ENCODE results near the gene ASCL5.

Gene ASCL5

DNA sequence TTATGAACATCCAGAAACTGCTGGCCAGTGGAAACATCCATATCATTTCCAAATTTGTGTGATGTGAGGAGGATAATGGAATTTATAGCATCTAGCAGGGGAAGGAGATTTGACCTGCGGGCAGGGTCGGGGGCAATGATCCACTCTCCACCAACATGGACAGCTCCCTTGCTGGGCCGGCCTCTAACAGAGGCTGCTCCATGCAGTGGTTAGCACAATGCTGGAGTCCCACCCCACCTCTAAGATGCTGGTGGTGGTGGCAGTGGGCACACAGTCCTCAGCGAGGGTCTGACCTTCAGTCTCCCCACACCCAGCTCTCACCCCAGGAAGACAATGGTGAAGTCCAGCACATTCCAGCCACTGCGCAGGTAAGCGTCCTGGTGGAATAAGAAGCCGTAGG lies 33.4 kb downstream of the ASCL5 start:
- Histone ChIP-seq H3K4ac (ENCODE audit: low read length) (no peak overlapping the region), H2AFZ (ENCODE audit: low read length) (no peak overlapping the region), H3K18ac (ENCODE audit: low read length) (peak overlapping the region; percentile 1), H3K9ac (ENCODE audit: low read depth, low read length, poor library complexity) (no peak overlapping the region), H4K91ac (ENCODE audit: low read depth, low read length, poor library complexity) (no peak overlapping the region), H3K27me3 (ENCODE audit: control insufficient read depth in 3 of 3, insufficient read depth in 3 of 3, low read depth in 1 of 3, low read length in 3 of 3) (no peaks in the 10 kb centered on the region), H3K4me3 (ENCODE audit: low read length in 2 of 2) (no peak overlapping the region), H2BK12ac (ENCODE audit: low read length) (no peak overlapping the region), H3K27ac (replicated peaks; ENCODE audit: low read length) (no peak overlapping the region), H3K4me1 (ENCODE audit: control insufficient read depth in 2 of 2, insufficient read depth in 1 of 2, low read depth in 1 of 2, low read length in 2 of 2) (peaks cover 20 to 39% of the 10 kb centered on the region in 2 donors), H3K79me1 (ENCODE audit: low read depth, low read length) (no peaks in the 10 kb centered on the region), H2AK5ac (ENCODE audit: low read depth, low read length) (no peak overlapping the region), H2BK120ac (ENCODE audit: low read depth, low read length) (no peak overlapping the region), H2BK5ac (ENCODE audit: low read length) (no peak overlapping the region), H2BK15ac (ENCODE audit: low read length) (no peak overlapping the region), H3K9me3 (replicated peaks in 1 of 2; ENCODE audit: control insufficient read depth in 2 of 2, insufficient read depth in 1 of 2, low read depth in 1 of 2, low read length in 2 of 2) (no peaks in the 10 kb centered on the region), H3K23ac (ENCODE audit: low read depth, low read length, poor library complexity) (no peak overlapping the region), H3K36me3 (replicated peaks in 1 of 2; ENCODE audit: control insufficient read depth in 2 of 2, insufficient read depth in 2 of 2, low read length in 2 of 2) (no peaks in the 10 kb centered on the region), H3K14ac (ENCODE audit: low read length) (no peak overlapping the region), H3K4me2 (ENCODE audit: insufficient read depth, low read length, poor library complexity, severe bottlenecking) (no peak overlapping the region), H4K8ac (ENCODE audit: low read depth, low read length) (no peak overlapping the region)
- DNase-seq (ENCODE audit: low spot score): no peak
- no CpG with 5 or more reads among the region's 7 CpGs for WGBS, 2 donors (ENCODE audit: extremely low coverage in 2 of 2, insufficient read length in 2 of 2, insufficient replicate concordance in 1 of 2)

DNA sequence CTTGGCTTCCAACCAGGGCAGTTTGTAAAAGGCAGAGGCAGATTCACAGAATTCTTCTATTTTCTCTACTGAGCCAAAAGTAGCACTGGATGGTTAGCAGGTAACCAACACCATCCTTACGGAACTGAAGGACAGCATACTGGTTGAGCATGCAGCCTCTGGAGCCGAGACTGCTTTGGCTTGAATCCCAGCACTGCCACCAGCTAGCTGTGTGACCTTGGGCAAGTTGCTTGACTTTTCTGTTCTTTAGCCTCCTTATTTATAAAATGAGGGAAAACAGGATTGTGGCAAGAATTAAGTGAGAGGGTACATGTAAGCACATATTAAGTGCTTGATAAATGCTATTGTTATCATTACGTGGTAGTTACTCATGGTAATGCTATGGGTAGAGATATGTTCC lies 34.2 kb downstream of the ASCL5 start:
- DNase-seq (ENCODE audit: low spot score): no peak
- Histone ChIP-seq H3K9me3 (replicated peaks in 1 of 2; ENCODE audit: control insufficient read depth in 2 of 2, insufficient read depth in 1 of 2, low read depth in 1 of 2, low read length in 2 of 2) (no peaks in the 10 kb centered on the region), H3K4ac (ENCODE audit: low read length) (no peak overlapping the region), H2BK12ac (ENCODE audit: low read length) (no peak overlapping the region), H2AK5ac (ENCODE audit: low read depth, low read length) (no peak overlapping the region), H4K8ac (ENCODE audit: low read depth, low read length) (no peak overlapping the region), H2AFZ (ENCODE audit: low read length) (no peak overlapping the region), H4K91ac (ENCODE audit: low read depth, low read length, poor library complexity) (no peak overlapping the region), H3K4me1 (ENCODE audit: control insufficient read depth in 2 of 2, insufficient read depth in 1 of 2, low read depth in 1 of 2, low read length in 2 of 2) (peaks cover 18 to 39% of the 10 kb centered on the region in 2 donors), H3K23ac (ENCODE audit: low read depth, low read length, poor library complexity) (no peak overlapping the region), H2BK15ac (ENCODE audit: low read length) (no peak overlapping the region), H3K79me1 (ENCODE audit: low read depth, low read length) (no peaks in the 10 kb centered on the region), H2BK120ac (ENCODE audit: low read depth, low read length) (no peak overlapping the region), H3K4me3 (ENCODE audit: low read length in 2 of 2) (no peak overlapping the region), H2BK5ac (ENCODE audit: low read length) (no peak overlapping the region), H3K27me3 (ENCODE audit: control insufficient read depth in 3 of 3, insufficient read depth in 3 of 3, low read depth in 1 of 3, low read length in 3 of 3) (no peaks in the 10 kb centered on the region), H3K4me2 (ENCODE audit: insufficient read depth, low read length, poor library complexity, severe bottlenecking) (no peak overlapping the region), H3K27ac (replicated peaks; ENCODE audit: low read length) (no peak overlapping the region), H3K9ac (ENCODE audit: low read depth, low read length, poor library complexity) (no peak overlapping the region), H3K36me3 (replicated peaks in 1 of 2; ENCODE audit: control insufficient read depth in 2 of 2, insufficient read depth in 2 of 2, low read length in 2 of 2) (no peaks in the 10 kb centered on the region), H3K18ac (ENCODE audit: low read length) (no peak overlapping the region), H3K14ac (ENCODE audit: low read length) (no peak overlapping the region)
- no CpG with 5 or more reads among the region's 3 CpGs for WGBS, 2 donors (ENCODE audit: extremely low coverage in 2 of 2, insufficient read length in 2 of 2, insufficient replicate concordance in 1 of 2)

DNA sequence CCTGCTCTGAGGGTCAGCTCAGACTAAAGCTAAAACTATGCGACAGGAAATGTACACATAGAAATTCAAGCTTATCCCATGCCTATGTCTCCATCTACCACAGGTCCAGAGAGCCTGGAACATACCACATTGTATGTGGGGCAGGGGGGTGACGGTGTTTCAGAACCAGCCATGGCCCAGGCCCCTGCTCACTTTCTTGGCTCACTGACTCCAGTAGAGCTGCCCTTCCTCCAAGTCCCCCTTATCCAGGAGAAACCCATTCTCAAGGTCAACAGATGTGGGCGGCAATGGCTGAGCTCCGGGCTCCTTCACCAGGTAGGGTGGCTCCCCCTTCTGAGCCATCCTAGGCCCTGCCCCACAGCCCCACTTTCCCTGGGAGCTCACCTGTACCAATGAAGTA lies 35.7 kb downstream of the ASCL5 start:
- Histone ChIP-seq H2BK120ac (ENCODE audit: low read depth, low read length) (no peak overlapping the region), H4K8ac (ENCODE audit: low read depth, low read length) (no peak overlapping the region), H2BK5ac (ENCODE audit: low read length) (no peak overlapping the region)

DNA sequence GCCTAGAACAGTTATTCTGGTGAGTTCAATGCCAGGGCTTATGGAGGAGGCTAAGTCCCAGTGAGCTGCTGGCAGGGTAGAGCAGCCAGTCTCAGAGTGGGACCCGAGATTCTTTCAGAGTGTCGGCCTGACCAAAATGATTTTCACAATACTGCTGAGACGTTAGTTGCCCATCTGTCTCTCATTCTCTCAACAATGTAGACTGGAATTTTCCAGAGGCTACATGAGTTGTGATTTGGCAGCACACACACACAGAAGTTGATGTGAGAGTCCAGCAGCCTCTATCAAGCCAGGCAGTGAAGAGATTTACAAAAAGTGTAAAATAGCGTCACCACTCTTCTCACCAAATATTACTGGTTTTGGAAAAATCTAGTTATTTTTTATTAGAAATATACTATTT lies 36.4 kb downstream of the ASCL5 start:
- no CpG with 5 or more reads among the region's 4 CpGs for WGBS, 2 donors (ENCODE audit: extremely low coverage in 2 of 2, insufficient read length in 2 of 2, insufficient replicate concordance in 1 of 2)
- DNase-seq (ENCODE audit: low spot score): no peak
- Histone ChIP-seq H3K4ac (ENCODE audit: low read length) (no peak overlapping the region), H2AFZ (ENCODE audit: low read length) (no peak overlapping the region), H3K27me3 (ENCODE audit: control insufficient read depth in 3 of 3, insufficient read depth in 3 of 3, low read depth in 1 of 3, low read length in 3 of 3) (no peaks in the 10 kb centered on the region), H3K18ac (ENCODE audit: low read length) (no peak overlapping the region), H2BK15ac (ENCODE audit: low read length) (no peak overlapping the region), H2BK12ac (ENCODE audit: low read length) (no peak overlapping the region), H2BK5ac (ENCODE audit: low read length) (no peak overlapping the region), H3K27ac (replicated peaks; ENCODE audit: low read length) (no peak overlapping the region), H3K14ac (ENCODE audit: low read length) (no peak overlapping the region), H3K4me2 (ENCODE audit: insufficient read depth, low read length, poor library complexity, severe bottlenecking) (no peak overlapping the region), H3K4me1 (ENCODE audit: control insufficient read depth in 2 of 2, insufficient read depth in 1 of 2, low read depth in 1 of 2, low read length in 2 of 2) (peaks cover 13 to 17% of the 10 kb centered on the region in 2 donors), H2AK5ac (ENCODE audit: low read depth, low read length) (no peak overlapping the region), H3K79me1 (ENCODE audit: low read depth, low read length) (no peaks in the 10 kb centered on the region), H3K9ac (ENCODE audit: low read depth, low read length, poor library complexity) (no peak overlapping the region), H4K8ac (ENCODE audit: low read depth, low read length) (no peak overlapping the region), H3K36me3 (replicated peaks in 1 of 2; ENCODE audit: control insufficient read depth in 2 of 2, insufficient read depth in 2 of 2, low read length in 2 of 2) (no peaks in the 10 kb centered on the region), H3K9me3 (replicated peaks in 1 of 2; ENCODE audit: control insufficient read depth in 2 of 2, insufficient read depth in 1 of 2, low read depth in 1 of 2, low read length in 2 of 2) (no peaks in the 10 kb centered on the region), H3K4me3 (ENCODE audit: low read length in 2 of 2) (no peak overlapping the region), H4K91ac (ENCODE audit: low read depth, low read length, poor library complexity) (no peak overlapping the region), H2BK120ac (ENCODE audit: low read depth, low read length) (no peak overlapping the region), H3K23ac (ENCODE audit: low read depth, low read length, poor library complexity) (no peak overlapping the region)

More for the DNA sequence above, 35.7 kb downstream of the ASCL5 start:
- H3K9ac ChIP-seq (ENCODE audit: low read depth, low read length, poor library complexity): no peak overlapping the region
- H3K4me3 ChIP-seq (ENCODE audit: low read length in 2 of 2): no peak overlapping the region
- H3K27me3 ChIP-seq (ENCODE audit: control insufficient read depth in 3 of 3, insufficient read depth in 3 of 3, low read depth in 1 of 3, low read length in 3 of 3): no peaks in the 10 kb centered on the region
- peak overlapping the region; percentile 81 for H2AK5ac ChIP-seq (ENCODE audit: low read depth, low read length)
- H3K4ac ChIP-seq (ENCODE audit: low read length): no peak overlapping the region
- no peak overlapping the region for H2BK12ac ChIP-seq (ENCODE audit: low read length)
- no peaks in the 10 kb centered on the region for H3K79me1 ChIP-seq (ENCODE audit: low read depth, low read length)
- no peak overlapping the region for H2AFZ ChIP-seq (ENCODE audit: low read length)
- no peak overlapping the region for H3K23ac ChIP-seq (ENCODE audit: low read depth, low read length, poor library complexity)
- peak overlapping the region; percentile 53 for H2BK15ac ChIP-seq (ENCODE audit: low read length)
- no peak overlapping the region for H3K4me2 ChIP-seq (ENCODE audit: insufficient read depth, low read length, poor library complexity, severe bottlenecking)
- peak overlapping the region; percentile 38 for H3K18ac ChIP-seq (ENCODE audit: low read length)
- peaks cover 13 to 24% of the 10 kb centered on the region in 2 donors for H3K4me1 ChIP-seq (ENCODE audit: control insufficient read depth in 2 of 2, insufficient read depth in 1 of 2, low read depth in 1 of 2, low read length in 2 of 2)
- H3K14ac ChIP-seq (ENCODE audit: low read length): no peak overlapping the region
- WGBS, 2 donors (ENCODE audit: extremely low coverage in 2 of 2, insufficient read length in 2 of 2, insufficient replicate concordance in 1 of 2): no CpG with 5 or more reads among the region's 4 CpGs
- no peak for DNase-seq (ENCODE audit: low spot score)
- H3K9me3 ChIP-seq (replicated peaks in 1 of 2; ENCODE audit: control insufficient read depth in 2 of 2, insufficient read depth in 1 of 2, low read depth in 1 of 2, low read length in 2 of 2): no peaks in the 10 kb centered on the region
- no peak overlapping the region for H3K27ac ChIP-seq (replicated peaks; ENCODE audit: low read length)
- no peaks in the 10 kb centered on the region for H3K36me3 ChIP-seq (replicated peaks in 1 of 2; ENCODE audit: control insufficient read depth in 2 of 2, insufficient read depth in 2 of 2, low read length in 2 of 2)
- H4K91ac ChIP-seq (ENCODE audit: low read depth, low read length, poor library complexity): no peak overlapping the region

Data from neuronal stem cell (in vitro differentiated cells).